HepG2 (cell line): ENCODE results near the gene RGS11.

Experiments used
- CTCF ChIP-seq: sonication (generic); formaldehyde crosslinking; IDR thresholded peaks from 2 replicates; pipeline ENCODE4 v1.5.0; 2020; ENCODE audit warnings: mild to moderate bottlenecking, missing genetic modification reagents, moderate library complexity
- HCFC1 ChIP-seq: fragments of 150-350 bp; IDR thresholded peaks from 2 replicates; pipeline ENCODE4 v1.6.1; 2014; ENCODE audit warnings: low read depth, low read length
- HNRNPL ChIP-seq: fragments of 200-400 bp; formaldehyde crosslinking; IDR thresholded peaks from 2 replicates; pipeline ENCODE4 v1.6.1; 2017; ENCODE audit warnings: mild to moderate bottlenecking, low read depth, low read length
- POLR2AphosphoS5 ChIP-seq: IDR thresholded peaks from 2 replicates; pipeline ENCODE4 v1.6.1; 2012; ENCODE audit warnings: low read depth, low read length
- REST ChIP-seq, 2 experiments: IDR thresholded peaks; 2 replicates each; pipeline ENCODE4 v1.6.1; 2011 to 2012; ENCODE audit warnings: low read length in 2 of 2, borderline replicate concordance in 1 of 2, low read depth in 1 of 2, mild to moderate bottlenecking in 1 of 2, moderate library complexity in 1 of 2
- TF ChIP-seq, protein P1 (sequence below): sonication (generic); formaldehyde crosslinking; IDR thresholded peaks from 2 replicates; pipeline ENCODE4 v1.4.0; 2020; ENCODE audit warnings: missing genetic modification reagents

DNA sequence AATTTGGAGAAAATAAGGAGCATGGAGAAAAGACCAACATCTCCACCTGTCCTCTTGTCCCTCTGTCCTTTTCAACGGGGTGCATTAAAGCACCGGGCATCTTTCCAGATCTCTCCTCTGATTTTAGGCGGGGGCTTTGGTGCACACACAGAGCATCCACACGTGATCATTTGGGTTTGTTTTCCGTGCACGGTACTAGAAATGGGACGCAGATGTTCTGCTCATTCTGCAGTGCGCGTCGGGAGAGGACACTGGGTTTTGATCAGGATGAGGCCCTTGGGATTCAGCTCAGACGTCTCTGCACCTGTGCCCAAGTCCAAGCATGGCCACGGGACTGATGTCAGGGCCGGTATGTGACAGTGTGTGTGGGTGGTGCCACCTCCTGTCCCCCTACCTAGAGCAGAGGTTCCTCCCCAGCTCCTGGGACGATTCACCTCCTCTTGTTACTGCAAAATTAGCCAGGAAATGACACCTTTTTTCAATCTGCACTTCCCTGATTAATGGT lies 39.1 kb upstream of the RGS11 start:
- no peak for TF ChIP-seq REST (IDR thresholded peaks at IDR 0.05; ENCODE audit: borderline replicate concordance in 1 of 2, low read depth in 1 of 2, low read length in 2 of 2)
- TF ChIP-seq, protein P1, sequence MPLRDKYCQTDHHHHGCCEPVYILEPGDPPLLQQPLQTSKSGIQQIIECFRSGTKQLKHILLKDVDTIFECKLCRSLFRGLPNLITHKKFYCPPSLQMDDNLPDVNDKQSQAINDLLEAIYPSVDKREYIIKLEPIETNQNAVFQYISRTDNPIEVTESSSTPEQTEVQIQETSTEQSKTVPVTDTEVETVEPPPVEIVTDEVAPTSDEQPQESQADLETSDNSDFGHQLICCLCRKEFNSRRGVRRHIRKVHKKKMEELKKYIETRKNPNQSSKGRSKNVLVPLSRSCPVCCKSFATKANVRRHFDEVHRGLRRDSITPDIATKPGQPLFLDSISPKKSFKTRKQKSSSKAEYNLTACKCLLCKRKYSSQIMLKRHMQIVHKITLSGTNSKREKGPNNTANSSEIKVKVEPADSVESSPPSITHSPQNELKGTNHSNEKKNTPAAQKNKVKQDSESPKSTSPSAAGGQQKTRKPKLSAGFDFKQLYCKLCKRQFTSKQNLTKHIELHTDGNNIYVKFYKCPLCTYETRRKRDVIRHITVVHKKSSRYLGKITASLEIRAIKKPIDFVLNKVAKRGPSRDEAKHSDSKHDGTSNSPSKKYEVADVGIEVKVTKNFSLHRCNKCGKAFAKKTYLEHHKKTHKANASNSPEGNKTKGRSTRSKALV (CRISPR knock-in tag): no peak
- TF ChIP-seq HCFC1: no peak
- no peak for TF ChIP-seq HNRNPL
- TF ChIP-seq POLR2AphosphoS5: no peak
- TF ChIP-seq CTCF: no peak
